ENCODE measurements around the gene RASGRF2. TPM values are rescaled to one million over a fixed set of nuclear protein-coding genes. Genes with fewer than 3 reads are reported as not detected.
"Not testable (repeated sequence)": the region's sequence is repeated elsewhere in the genome, so short reads cannot be mapped to it uniquely, and the experiment has no call there.

The RASGRF2 gene
- total RNA-seq, 1 experiment from 2014 or later, result not detected

GRCh38 chr5:81256766-81257165 lies 296.6 kb downstream of the RASGRF2 start:
- no peak overlapping the region for H3K27ac Mint-ChIP-seq (ENCODE audit: low read depth, unreplicated experiment)
- peaks cover 16% of the 10 kb centered on the region for H3K9me3 Mint-ChIP-seq (ENCODE audit: unreplicated experiment)
- intact Hi-C loops (cut with micrococcal nuclease), result no loop called here
- CTCF ChIA-PET, result interaction anchor here (1.4 kb wide), 1 partner anchor 43 kb away, joined by 6 read pairs; no protein-coding TSS in a partner anchor
- no peak overlapping the region for H3K4me3 Mint-ChIP-seq (ENCODE audit: unreplicated experiment)
- H3K36me3 Mint-ChIP-seq (ENCODE audit: insufficient read depth, unreplicated experiment), result peaks cover 7% of the 10 kb centered on the region
- H3K27me3 Mint-ChIP-seq (ENCODE audit: insufficient read depth, unreplicated experiment), result no peaks in the 10 kb centered on the region
- peaks cover 9% of the 10 kb centered on the region for H3K4me1 Mint-ChIP-seq (ENCODE audit: insufficient read depth, unreplicated experiment)
- POLR2A ChIA-PET, result interaction anchor here (0.6 to 1.0 kb wide), 2 partner anchors 12 to 542 kb away, joined by 3 to 5 read pairs; no protein-coding TSS in a partner anchor
- no TSS peak for BruUV-seq (replicated peaks)
- no peak for TF ChIP-seq CTCF (IDR thresholded peaks at IDR 0.05; ENCODE audit: unreplicated experiment)
- no peak for DNase-seq (ENCODE audit: unreplicated experiment)

GRCh38 chr5:81262796-81263195 lies 302.6 kb downstream of the RASGRF2 start:
- DNase-seq (ENCODE audit: unreplicated experiment); BruUV-seq (replicated peaks); H3K27ac Mint-ChIP-seq (ENCODE audit: low read depth, unreplicated experiment); H3K27me3 Mint-ChIP-seq (ENCODE audit: insufficient read depth, unreplicated experiment); CTCF ChIA-PET; POLR2A ChIA-PET; H3K4me3 Mint-ChIP-seq (ENCODE audit: unreplicated experiment); H3K4me1 Mint-ChIP-seq (ENCODE audit: insufficient read depth, unreplicated experiment); H3K36me3 Mint-ChIP-seq (ENCODE audit: insufficient read depth, unreplicated experiment); intact Hi-C loops (cut with micrococcal nuclease): not testable (repeated sequence)
- H3K9me3 Mint-ChIP-seq (ENCODE audit: unreplicated experiment), result peaks cover 16% of the 10 kb centered on the region

- no peak overlapping the region for H3K27ac Mint-ChIP-seq (ENCODE audit: low read depth, unreplicated experiment)
- H3K27me3 Mint-ChIP-seq (ENCODE audit: insufficient read depth, unreplicated experiment), result no peaks in the 10 kb centered on the region
- H3K4me1 Mint-ChIP-seq (ENCODE audit: insufficient read depth, unreplicated experiment), result peaks cover 10% of the 10 kb centered on the region
- H3K4me3 Mint-ChIP-seq (ENCODE audit: unreplicated experiment), result no peak overlapping the region
- TF ChIP-seq CTCF (IDR thresholded peaks at IDR 0.05; ENCODE audit: unreplicated experiment), result no peak
- peaks cover 11% of the 10 kb centered on the region for H3K9me3 Mint-ChIP-seq (ENCODE audit: unreplicated experiment)
- DNase-seq (ENCODE audit: unreplicated experiment), result no peak
- CTCF ChIA-PET, result no interaction called here
- POLR2A ChIA-PET, result interaction anchor here (1.0 kb wide), 1 partner anchor 23 kb away, joined by 3 read pairs; no protein-coding TSS in a partner anchor
- no TSS peak for BruUV-seq (replicated peaks)
- H3K36me3 Mint-ChIP-seq (ENCODE audit: insufficient read depth, unreplicated experiment), result no peaks in the 10 kb centered on the region
- intact Hi-C loops (cut with micrococcal nuclease), result no loop called here
Measured at GRCh38 chr5:81265101-81265500, 304.9 kb downstream of the RASGRF2 start.

GRCh38 chr5:81268521-81269196 lies 308.5 kb downstream of the RASGRF2 start:
- intact Hi-C loops (cut with micrococcal nuclease), result no loop called here
- H3K27me3 Mint-ChIP-seq (ENCODE audit: insufficient read depth, unreplicated experiment), result no peaks in the 10 kb centered on the region
- H3K9me3 Mint-ChIP-seq (ENCODE audit: unreplicated experiment), result no peaks in the 10 kb centered on the region
- no peak overlapping the region for H3K4me3 Mint-ChIP-seq (ENCODE audit: unreplicated experiment)
- no peak for TF ChIP-seq CTCF (IDR thresholded peaks at IDR 0.05; ENCODE audit: unreplicated experiment)
- no peaks in the 10 kb centered on the region for H3K36me3 Mint-ChIP-seq (ENCODE audit: insufficient read depth, unreplicated experiment)
- H3K4me1 Mint-ChIP-seq (ENCODE audit: insufficient read depth, unreplicated experiment), result peaks cover 10% of the 10 kb centered on the region
- no TSS peak for BruUV-seq (replicated peaks)
- ChIA-PET POLR2A (interaction anchor here (0.6 to 4.0 kb wide), 7 partner anchors 12 to 554 kb away, joined by 3 to 13 read pairs (median 5); partner anchors contain the start of gene ZCCHC9), CTCF (interaction anchor here (0.6 to 1.4 kb wide), 5 partner anchors 15 to 1180 kb away, joined by 3 to 7 read pairs (median 3); no protein-coding TSS in a partner anchor)
- H3K27ac Mint-ChIP-seq (ENCODE audit: low read depth, unreplicated experiment), result peak overlapping the region; percentile 49
- DNase-seq (ENCODE audit: unreplicated experiment), result peak; percentile 56
